Spleen (tissue), 7 donors: ENCODE results near the gene RPL35.

Experiments
- POLR2A ChIP-seq, 3 donors: fragments of 450-650 bp; IDR thresholded peaks; one replicate each; pipeline ENCODE4 v1.5.1; 2017; ENCODE audit warnings: antibody characterized with exemption in 3 of 3, mild to moderate bottlenecking in 1 of 3
- TF ChIP-seq, protein P1 (sequence below), 11 experiments: fragments of 200-600 bp in 7 of 11; fragments of 450-650 bp in 4 of 11; sonication (generic) in 4 of 11; IDR thresholded peaks in 8 of 11; conservative IDR thresholded peaks in 3 of 11; 1 replicate in 7 of 11; 2 replicates in 4 of 11; pipeline versions ENCODE4 v1.4.0 to v1.8.0; 2016 to 2021; ENCODE audit warnings: antibody characterized with exemption in 11 of 11, inconsistent platforms in 4 of 11, mild to moderate bottlenecking in 1 of 11
- donor health status: DM: no; HTN: no; CAD: no; lungs with moderate emphysema.
- donor health status: DM: no; HTN: no; CAD: no.
- donor health status: DM: no; HTN: no; CAD: no.

DNA sequence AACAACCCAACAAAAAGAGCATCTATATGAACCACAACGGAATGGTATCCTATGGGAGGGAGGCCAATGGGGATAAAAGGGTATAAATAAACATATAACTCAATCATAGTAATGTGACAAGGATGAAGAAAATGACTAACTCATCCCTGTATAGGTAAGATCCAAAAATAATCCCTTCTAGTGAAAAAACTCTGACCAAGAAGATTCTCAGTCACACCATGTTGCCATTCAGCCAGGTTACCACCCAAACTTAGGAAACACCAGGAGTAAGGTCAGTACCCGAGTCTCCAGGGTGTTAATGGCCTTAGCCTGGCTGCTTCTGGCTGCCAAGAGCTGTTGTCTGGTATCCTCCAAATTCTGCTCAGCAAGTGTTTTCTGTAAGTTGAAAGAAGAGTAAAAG, 46.3 kb upstream of the RPL35 start:
- TF ChIP-seq, protein P1, sequence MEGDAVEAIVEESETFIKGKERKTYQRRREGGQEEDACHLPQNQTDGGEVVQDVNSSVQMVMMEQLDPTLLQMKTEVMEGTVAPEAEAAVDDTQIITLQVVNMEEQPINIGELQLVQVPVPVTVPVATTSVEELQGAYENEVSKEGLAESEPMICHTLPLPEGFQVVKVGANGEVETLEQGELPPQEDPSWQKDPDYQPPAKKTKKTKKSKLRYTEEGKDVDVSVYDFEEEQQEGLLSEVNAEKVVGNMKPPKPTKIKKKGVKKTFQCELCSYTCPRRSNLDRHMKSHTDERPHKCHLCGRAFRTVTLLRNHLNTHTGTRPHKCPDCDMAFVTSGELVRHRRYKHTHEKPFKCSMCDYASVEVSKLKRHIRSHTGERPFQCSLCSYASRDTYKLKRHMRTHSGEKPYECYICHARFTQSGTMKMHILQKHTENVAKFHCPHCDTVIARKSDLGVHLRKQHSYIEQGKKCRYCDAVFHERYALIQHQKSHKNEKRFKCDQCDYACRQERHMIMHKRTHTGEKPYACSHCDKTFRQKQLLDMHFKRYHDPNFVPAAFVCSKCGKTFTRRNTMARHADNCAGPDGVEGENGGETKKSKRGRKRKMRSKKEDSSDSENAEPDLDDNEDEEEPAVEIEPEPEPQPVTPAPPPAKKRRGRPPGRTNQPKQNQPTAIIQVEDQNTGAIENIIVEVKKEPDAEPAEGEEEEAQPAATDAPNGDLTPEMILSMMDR (IDR thresholded peaks at IDR 0.05 in 8 of 11, conservative IDR thresholded peaks at IDR 0.05 in 3 of 11), result no peak
- TF ChIP-seq POLR2A (IDR thresholded peaks at IDR 0.05), result no peak
